Measurements from ENCODE around the gene AKNA.

Gene AKNA

GRCh38 chr9:114387680-114388356, at the start of gene AKNA:
TSS of gene AKNA (minus strand) at chr9:114387982. CDS start at chr9:114381333, 6,649 bp downstream.
- DNase-seq: peak in 2 of 3 experiments; percentile 30 to 67

GRCh38 chr9:114437401-114437893, 49.7 kb upstream of the AKNA start:
- no peak for DNase-seq

GRCh38 chr9:114434878-114435311, 47.1 kb upstream of the AKNA start:
- peak; percentile 27 to 86 (median 57) for DNase-seq

GRCh38 chr9:114433720-114434255, 46.0 kb upstream of the AKNA start:
- DNase-seq: no peak

- no peak for DNase-seq
These were observed 45.3 kb upstream of the AKNA start for GRCh38 chr9:114433086-114433485.

- DNase-seq: no peak
These were observed 44.7 kb upstream of the AKNA start for GRCh38 chr9:114432323-114433067.

- DNase-seq: no peak
These were observed 44.0 kb upstream of the AKNA start for GRCh38 chr9:114431770-114432169.

GRCh38 chr9:114431003-114431402, 43.2 kb upstream of the AKNA start:
- no peak for DNase-seq

- peak; percentile 54 to 83 (median 73) for DNase-seq
These were observed 42.7 kb upstream of the AKNA start for GRCh38 chr9:114430457-114430856.

GRCh38 chr9:114429488-114429887, 41.7 kb upstream of the AKNA start:
- DNase-seq: peak in 1 of 3 experiments; percentile 62

GRCh38 chr9:114428466-114428865, 40.7 kb upstream of the AKNA start:
- no peak for DNase-seq

GRCh38 chr9:114427644-114428043, 39.9 kb upstream of the AKNA start:
- DNase-seq: no peak

- no peak for DNase-seq
These were observed 38.5 kb upstream of the AKNA start for GRCh38 chr9:114426046-114426948.

- DNase-seq: no peak
These were observed 37.3 kb upstream of the AKNA start for GRCh38 chr9:114425126-114425525.

GRCh38 chr9:114424126-114424525, 36.3 kb upstream of the AKNA start:
- no peak for DNase-seq

- DNase-seq: no peak
These were observed 35.4 kb upstream of the AKNA start for GRCh38 chr9:114423181-114423580.

- DNase-seq: no peak
These were observed 33.4 kb upstream of the AKNA start for GRCh38 chr9:114421147-114421546.

- no peak for DNase-seq
These were observed 32.0 kb upstream of the AKNA start for GRCh38 chr9:114419796-114420195.

GRCh38 chr9:114418053-114418452, 30.3 kb upstream of the AKNA start:
- no peak for DNase-seq

- no peak for DNase-seq
These were observed 29.7 kb upstream of the AKNA start for GRCh38 chr9:114417511-114417910.

GRCh38 chr9:114416906-114417305, 29.1 kb upstream of the AKNA start:
- no peak for DNase-seq

- no peak for DNase-seq
These were observed 28.5 kb upstream of the AKNA start for GRCh38 chr9:114416290-114416689.

GRCh38 chr9:114414346-114414745, 26.6 kb upstream of the AKNA start:
- DNase-seq: no peak
